Right atrium auricular region (tissue), 2 donors: ENCODE data around the gene TRUB2. TPM values are rescaled to one million over a fixed set of nuclear protein-coding genes. Genes with fewer than 3 reads are reported as not detected.

Experiments
- DNase-seq: peaks from one replicate; pipeline ENCODE4 v3.0.0-alpha.2; 2019; ENCODE audit warnings: low spot score
- H3K27ac ChIP-seq, 2 donors: fragments of 200-600 bp; sonication (generic); 1 replicate in 1 of 2; 2 replicates in 1 of 2; pipeline ENCODE4 v1.5.1; 2016 to 2019
- H3K27me3 ChIP-seq, 2 donors: fragments of 200-600 bp; sonication (generic); one replicate each; pipeline versions ENCODE4 v1.5.1 to v1.6.0; 2017 to 2019
- H3K36me3 ChIP-seq: fragments of 200-600 bp; sonication (generic); one replicate; pipeline ENCODE4 v1.5.1; 2016
- H3K4me1 ChIP-seq, 2 donors: fragments of 200-600 bp; sonication (generic); one replicate each; pipeline versions ENCODE4 v1.5.1 to v1.6.0; 2017 to 2019
- H3K4me3 ChIP-seq, 2 donors: fragments of 200-600 bp; sonication (generic); 1 replicate in 1 of 2; 2 replicates in 1 of 2; pipeline ENCODE4 v1.5.1; 2017 to 2019; ENCODE audit warnings: mild to moderate bottlenecking in 1 of 2, moderate library complexity in 1 of 2
- H3K9me3 ChIP-seq, 2 donors: fragments of 200-600 bp; sonication (generic); one replicate each; pipeline ENCODE4 v1.5.1; 2019
- total RNA-seq, 2 donors: library from RNA; depleted of rRNA; stranded (reverse); fragments of >200 nt; gene quantifications; one replicate each; pipeline ENCODE4 v1.1.0, GENCODE V29; 2016
- TF ChIP-seq, protein P1 (sequence below), 2 donors: fragments of 200-600 bp; sonication (generic); IDR thresholded peaks; one replicate each; pipeline ENCODE4 v1.5.1; 2019; ENCODE audit warnings: antibody characterized with exemption in 2 of 2

Gene TRUB2
- total RNA-seq, 2 donors from 2014 or later: 9.3 to 10.2 TPM

DNA sequence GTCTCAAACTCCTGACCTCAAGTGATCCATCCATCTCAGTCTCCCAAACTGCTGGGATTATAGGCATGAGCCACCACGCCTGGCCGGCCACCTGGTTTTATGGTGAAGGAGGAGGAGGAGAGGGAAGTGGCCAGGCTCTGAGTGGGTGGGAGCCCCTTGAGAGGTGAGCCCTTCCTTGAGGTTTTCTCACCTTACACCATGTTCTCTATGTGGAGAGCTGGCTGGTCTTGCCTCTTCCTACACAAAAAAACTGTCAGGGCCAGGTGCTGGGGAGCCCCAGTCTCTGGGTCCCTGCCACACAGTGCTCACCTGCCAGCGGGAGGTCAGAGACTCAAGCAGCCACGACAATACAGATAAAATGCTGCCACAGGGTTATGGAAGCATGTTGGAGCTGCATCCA, 28.1 kb downstream of the TRUB2 start:
- TF ChIP-seq, protein P1, sequence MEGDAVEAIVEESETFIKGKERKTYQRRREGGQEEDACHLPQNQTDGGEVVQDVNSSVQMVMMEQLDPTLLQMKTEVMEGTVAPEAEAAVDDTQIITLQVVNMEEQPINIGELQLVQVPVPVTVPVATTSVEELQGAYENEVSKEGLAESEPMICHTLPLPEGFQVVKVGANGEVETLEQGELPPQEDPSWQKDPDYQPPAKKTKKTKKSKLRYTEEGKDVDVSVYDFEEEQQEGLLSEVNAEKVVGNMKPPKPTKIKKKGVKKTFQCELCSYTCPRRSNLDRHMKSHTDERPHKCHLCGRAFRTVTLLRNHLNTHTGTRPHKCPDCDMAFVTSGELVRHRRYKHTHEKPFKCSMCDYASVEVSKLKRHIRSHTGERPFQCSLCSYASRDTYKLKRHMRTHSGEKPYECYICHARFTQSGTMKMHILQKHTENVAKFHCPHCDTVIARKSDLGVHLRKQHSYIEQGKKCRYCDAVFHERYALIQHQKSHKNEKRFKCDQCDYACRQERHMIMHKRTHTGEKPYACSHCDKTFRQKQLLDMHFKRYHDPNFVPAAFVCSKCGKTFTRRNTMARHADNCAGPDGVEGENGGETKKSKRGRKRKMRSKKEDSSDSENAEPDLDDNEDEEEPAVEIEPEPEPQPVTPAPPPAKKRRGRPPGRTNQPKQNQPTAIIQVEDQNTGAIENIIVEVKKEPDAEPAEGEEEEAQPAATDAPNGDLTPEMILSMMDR (IDR thresholded peaks at IDR 0.05): no peak
- peaks cover 0 to 3% of the 10 kb centered on the region in 2 donors for H3K4me1 ChIP-seq
- H3K4me3 ChIP-seq: no peak overlapping the region
- H3K9me3 ChIP-seq: no peaks in the 10 kb centered on the region
- no peaks in the 10 kb centered on the region for H3K27me3 ChIP-seq
- no peak for DNase-seq
- H3K36me3 ChIP-seq: no peaks in the 10 kb centered on the region
- H3K27ac ChIP-seq: no peak overlapping the region

GRCh38 chr9:128293091-128293490, 29.2 kb downstream of the TRUB2 start:
- Histone ChIP-seq H3K4me1 (peaks cover 0 to 3% of the 10 kb centered on the region in 2 donors), H3K9me3 (no peaks in the 10 kb centered on the region), H3K36me3 (no peaks in the 10 kb centered on the region), H3K4me3 (no peak overlapping the region), H3K27ac (no peak overlapping the region), H3K27me3 (no peaks in the 10 kb centered on the region)
- TF ChIP-seq, protein P1 (IDR thresholded peaks at IDR 0.05): no peak
- DNase-seq: no peak

DNA sequence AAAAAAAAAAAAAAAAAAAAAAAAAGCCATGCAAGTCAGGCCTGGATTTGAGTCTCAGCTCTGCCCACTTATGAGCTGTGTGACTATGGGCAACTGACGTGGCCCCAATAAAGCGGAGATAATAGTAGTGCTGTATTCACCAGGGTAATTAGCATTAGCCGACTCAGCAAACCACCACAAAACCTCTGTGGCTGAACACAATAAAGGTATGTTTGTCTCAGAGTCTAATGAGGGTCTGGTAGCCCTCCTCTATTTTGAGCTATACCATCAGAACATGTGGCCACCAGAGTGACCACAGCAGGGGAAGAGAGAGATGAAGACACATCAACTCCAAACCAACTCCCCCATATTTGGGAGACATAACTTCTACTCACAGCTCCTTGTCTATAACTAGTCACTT, 30.2 kb downstream of the TRUB2 start:
- H3K9me3 ChIP-seq: no peaks in the 10 kb centered on the region

DNA sequence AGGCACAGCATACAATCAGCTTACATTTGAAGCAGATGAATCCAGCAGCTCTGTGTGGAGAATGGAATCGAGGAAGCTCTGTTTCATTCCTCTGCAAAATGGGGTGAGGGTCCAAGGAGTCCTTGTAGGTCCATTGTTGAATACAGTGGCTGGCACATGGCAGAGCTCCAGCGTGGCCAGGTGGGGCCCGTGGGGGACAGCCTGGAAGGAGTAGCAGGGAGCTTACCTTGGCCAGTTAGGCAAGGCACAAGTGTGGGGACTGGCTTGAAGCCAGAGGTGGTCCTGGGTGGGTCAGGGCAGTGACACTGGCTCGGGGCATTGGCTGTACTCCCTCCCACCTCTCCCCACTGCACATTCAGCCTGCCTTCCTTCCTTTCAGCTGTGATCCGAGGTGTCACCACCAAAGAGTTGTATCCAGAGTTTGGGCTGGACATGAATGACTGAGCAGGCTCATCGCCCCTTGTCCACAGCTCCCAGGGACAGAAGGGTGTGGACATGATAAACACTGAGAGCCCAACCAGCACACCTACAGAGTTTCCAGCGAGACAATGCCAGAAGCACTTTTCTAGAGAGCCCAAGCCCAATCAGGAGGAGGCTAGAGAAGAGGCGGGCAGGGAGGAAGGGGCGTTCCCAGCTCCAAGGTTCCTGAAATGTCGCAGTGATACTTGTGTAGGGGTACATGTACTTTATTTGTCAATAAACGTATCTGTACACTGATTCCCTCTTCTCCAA, 33.8 kb downstream of the TRUB2 start:
- Histone ChIP-seq H3K27me3 (no peaks in the 10 kb centered on the region), H3K9me3 (no peaks in the 10 kb centered on the region), H3K27ac (no peak overlapping the region), H3K4me3 (no peak overlapping the region), H3K36me3 (peaks cover 18% of the 10 kb centered on the region), H3K4me1 (peaks cover 0 to 7% of the 10 kb centered on the region in 2 donors)
- DNase-seq: no peak
- TF ChIP-seq, protein P1 (IDR thresholded peaks at IDR 0.05): no peak

More for the DNA sequence above, 30.2 kb downstream of the TRUB2 start:
- TF ChIP-seq, protein P1 (IDR thresholded peaks at IDR 0.05): no peak
- DNase-seq: no peak
- peaks cover 0 to 3% of the 10 kb centered on the region in 2 donors for H3K4me1 ChIP-seq
- H3K27ac ChIP-seq: no peak overlapping the region
- H3K27me3 ChIP-seq: no peaks in the 10 kb centered on the region
- H3K4me3 ChIP-seq: no peak overlapping the region
- no peaks in the 10 kb centered on the region for H3K36me3 ChIP-seq

GRCh38 chr9:128286440-128286839, 35.8 kb downstream of the TRUB2 start:
- TF ChIP-seq, protein P1 (IDR thresholded peaks at IDR 0.05): no peak
- H3K27me3 ChIP-seq: no peaks in the 10 kb centered on the region
- H3K9me3 ChIP-seq: no peaks in the 10 kb centered on the region
- peaks cover 18% of the 10 kb centered on the region for H3K36me3 ChIP-seq
- DNase-seq: no peak
- no peak overlapping the region for H3K27ac ChIP-seq
- H3K4me1 ChIP-seq: peaks cover 0 to 7% of the 10 kb centered on the region in 2 donors
- no peak overlapping the region for H3K4me3 ChIP-seq
